Vagina (tissue), 2 donors: Measurements from ENCODE around the gene NTSR1. TPM values are rescaled to one million over a fixed set of nuclear protein-coding genes. Genes with fewer than 3 reads are reported as not detected.

Experiments used
- DNase-seq, 2 donors: peaks; one replicate each; pipeline ENCODE4 v3.0.0-alpha.2; 2017; ENCODE audit errors: extremely low spot score in 2 of 2
- H3K27ac ChIP-seq: fragments of 200-600 bp; sonication (generic); one replicate; pipeline ENCODE4 v1.5.1; 2019
- H3K27me3 ChIP-seq: fragments of 200-600 bp; sonication (generic); one replicate; pipeline ENCODE4 v1.5.1; 2019
- H3K36me3 ChIP-seq, 2 donors: fragments of 200-600 bp; sonication (generic); one replicate each; pipeline ENCODE4 v1.5.1; 2017 to 2019
- H3K4me1 ChIP-seq: fragments of 200-600 bp; sonication (generic); one replicate; pipeline ENCODE4 v1.5.1; 2019
- H3K4me3 ChIP-seq, 2 donors: fragments of 200-600 bp; sonication (generic); 1 replicate in 1 of 2; 2 replicates in 1 of 2; pipeline ENCODE4 v1.5.1; 2016 to 2019
- H3K9me3 ChIP-seq: fragments of 200-600 bp; sonication (generic); one replicate; pipeline ENCODE4 v1.5.1; 2019
- CTCF ChIP-seq, 3 experiments: fragments of 450-650 bp in 2 of 3; fragments of 200-600 bp in 1 of 3; sonication (generic) in 1 of 3; IDR thresholded peaks; one replicate each; pipeline ENCODE4 v1.5.1; 2017 to 2019; ENCODE audit warnings: antibody characterized with exemption in 3 of 3, mild to moderate bottlenecking in 2 of 3, moderate library complexity in 2 of 3
- POLR2A ChIP-seq, 2 donors: fragments of 450-650 bp; IDR thresholded peaks; one replicate each; pipeline ENCODE4 v1.6.1; 2017; ENCODE audit warnings: antibody characterized with exemption in 2 of 2, mild to moderate bottlenecking in 2 of 2, moderate library complexity in 2 of 2
- POLR2AphosphoS5 ChIP-seq, 2 donors: sonication (generic); formaldehyde crosslinking; IDR thresholded peaks; one replicate each; pipeline ENCODE4 v1.9.0; 2017; ENCODE audit warnings: antibody characterized with exemption in 2 of 2, mild to moderate bottlenecking in 2 of 2, low read depth in 1 of 2; ENCODE audit not compliant: insufficient read depth in 1 of 2
- intact Hi-C: fragments of 100-400 bp; cut with DNase I; formaldehyde crosslinking; loops from one replicate; pipeline ENCODE4 v1.15.1; 2023
- total RNA-seq: library from RNA; depleted of rRNA; stranded (reverse); fragments of >200 nt; gene quantifications from one replicate; pipeline ENCODE4 v1.2.3, GENCODE V29; 2016

NTSR1 gene
- total RNA-seq, 1 donor from 2014 or later: 0.49 TPM

GRCh38 chr20:62710886-62711702 lies 2.5 kb downstream of the NTSR1 start:
- no peaks in the 10 kb centered on the region for H3K4me1 ChIP-seq
- H3K27ac ChIP-seq: no peak overlapping the region
- H3K9me3 ChIP-seq: no peaks in the 10 kb centered on the region
- TF ChIP-seq POLR2AphosphoS5 (IDR thresholded peaks at IDR 0.05; ENCODE audit: insufficient read depth in 1 of 2, low read depth in 1 of 2) (no peak), CTCF (IDR thresholded peaks at IDR 0.05) (no peak), POLR2A (IDR thresholded peaks at IDR 0.05) (no peak)
- intact Hi-C loops: no loop called here
- H3K4me3 ChIP-seq: no peak overlapping the region
- peaks cover 24% of the 10 kb centered on the region for H3K27me3 ChIP-seq
- no peak for DNase-seq
- H3K36me3 ChIP-seq: no peaks in the 10 kb centered on the region

- H3K4me3 ChIP-seq: no peak overlapping the region
- H3K36me3 ChIP-seq: no peaks in the 10 kb centered on the region
- intact Hi-C loops: no loop called here
- no peaks in the 10 kb centered on the region for H3K4me1 ChIP-seq
- TF ChIP-seq POLR2AphosphoS5 (IDR thresholded peaks at IDR 0.05; ENCODE audit: insufficient read depth in 1 of 2, low read depth in 1 of 2) (no peak), POLR2A (IDR thresholded peaks at IDR 0.05) (no peak), CTCF (IDR thresholded peaks at IDR 0.05) (no peak)
- no peak for DNase-seq
- peaks cover 24% of the 10 kb centered on the region for H3K27me3 ChIP-seq
- H3K9me3 ChIP-seq: no peaks in the 10 kb centered on the region
- H3K27ac ChIP-seq: no peak overlapping the region
Observed at GRCh38 chr20:62711703-62712101, 3.1 kb downstream of the NTSR1 start.

GRCh38 chr20:62712606-62713005 lies 4.0 kb downstream of the NTSR1 start:
- intact Hi-C loops: no loop called here
- Histone ChIP-seq H3K36me3 (no peaks in the 10 kb centered on the region), H3K9me3 (no peaks in the 10 kb centered on the region), H3K4me1 (no peaks in the 10 kb centered on the region), H3K27me3 (peaks cover 24% of the 10 kb centered on the region), H3K4me3 (no peak overlapping the region), H3K27ac (no peak overlapping the region)
- no peak for DNase-seq
- TF ChIP-seq POLR2AphosphoS5 (IDR thresholded peaks at IDR 0.05; ENCODE audit: insufficient read depth in 1 of 2, low read depth in 1 of 2): no peak
- no peak for TF ChIP-seq POLR2A (IDR thresholded peaks at IDR 0.05)
- no peak for TF ChIP-seq CTCF (IDR thresholded peaks at IDR 0.05)

GRCh38 chr20:62714006-62714405 lies 5.4 kb downstream of the NTSR1 start:
- Histone ChIP-seq H3K36me3 (no peaks in the 10 kb centered on the region), H3K9me3 (no peaks in the 10 kb centered on the region), H3K4me1 (no peaks in the 10 kb centered on the region), H3K27ac (no peak overlapping the region), H3K27me3 (peaks cover 16% of the 10 kb centered on the region), H3K4me3 (no peak overlapping the region)
- intact Hi-C loops: no loop called here
- DNase-seq: no peak
- TF ChIP-seq POLR2A (IDR thresholded peaks at IDR 0.05): no peak
- TF ChIP-seq POLR2AphosphoS5 (IDR thresholded peaks at IDR 0.05; ENCODE audit: insufficient read depth in 1 of 2, low read depth in 1 of 2): no peak
- TF ChIP-seq CTCF (IDR thresholded peaks at IDR 0.05): no peak

- DNase-seq: no peak
- H3K27ac ChIP-seq: no peak overlapping the region
Observed at GRCh38 chr20:62714799-62715198, 6.2 kb downstream of the NTSR1 start.

More at GRCh38 chr20:62714799-62715198, 6.2 kb downstream of the NTSR1 start:
- no peak for TF ChIP-seq POLR2A (IDR thresholded peaks at IDR 0.05)
- no peak for TF ChIP-seq POLR2AphosphoS5 (IDR thresholded peaks at IDR 0.05; ENCODE audit: insufficient read depth in 1 of 2, low read depth in 1 of 2)
- no peak for TF ChIP-seq CTCF (IDR thresholded peaks at IDR 0.05)
- Histone ChIP-seq H3K36me3 (no peaks in the 10 kb centered on the region), H3K4me3 (no peak overlapping the region), H3K4me1 (no peaks in the 10 kb centered on the region), H3K9me3 (no peaks in the 10 kb centered on the region), H3K27me3 (peaks cover 11% of the 10 kb centered on the region)
- intact Hi-C loops: no loop called here
